GM06990 (cell line): ENCODE measurements around the gene COBLL1.

Experiments used
- DNase-seq: peaks from one replicate; pipeline ENCODE4 v3.0.0-alpha.2; 2011; ENCODE audit not compliant: insufficient read length; ENCODE audit errors: extremely low read depth
- H3K27me3 ChIP-seq: replicated peaks from 2 replicates; pipeline ENCODE4 v1.6.0; 2011; ENCODE audit warnings: low read length; ENCODE audit not compliant: control insufficient read depth, insufficient read depth
- H3K36me3 ChIP-seq: 2 replicates; pipeline ENCODE4 v1.5.1; 2011; ENCODE audit warnings: low read length; ENCODE audit not compliant: control insufficient read depth, insufficient read depth
- H3K4me3 ChIP-seq: replicated peaks from 2 replicates; pipeline ENCODE4 v1.5.1; 2011; ENCODE audit warnings: low read depth, mild to moderate bottlenecking, control low read depth, low read length
- TF ChIP-seq, protein P1 (sequence below): IDR thresholded peaks from 2 replicates; pipeline ENCODE4 v1.5.1; 2011; ENCODE audit warnings: low read length, control low read depth, mild to moderate bottlenecking, inconsistent platforms; ENCODE audit not compliant: insufficient read depth, poor library complexity, severe bottlenecking

The COBLL1 gene, protein sequence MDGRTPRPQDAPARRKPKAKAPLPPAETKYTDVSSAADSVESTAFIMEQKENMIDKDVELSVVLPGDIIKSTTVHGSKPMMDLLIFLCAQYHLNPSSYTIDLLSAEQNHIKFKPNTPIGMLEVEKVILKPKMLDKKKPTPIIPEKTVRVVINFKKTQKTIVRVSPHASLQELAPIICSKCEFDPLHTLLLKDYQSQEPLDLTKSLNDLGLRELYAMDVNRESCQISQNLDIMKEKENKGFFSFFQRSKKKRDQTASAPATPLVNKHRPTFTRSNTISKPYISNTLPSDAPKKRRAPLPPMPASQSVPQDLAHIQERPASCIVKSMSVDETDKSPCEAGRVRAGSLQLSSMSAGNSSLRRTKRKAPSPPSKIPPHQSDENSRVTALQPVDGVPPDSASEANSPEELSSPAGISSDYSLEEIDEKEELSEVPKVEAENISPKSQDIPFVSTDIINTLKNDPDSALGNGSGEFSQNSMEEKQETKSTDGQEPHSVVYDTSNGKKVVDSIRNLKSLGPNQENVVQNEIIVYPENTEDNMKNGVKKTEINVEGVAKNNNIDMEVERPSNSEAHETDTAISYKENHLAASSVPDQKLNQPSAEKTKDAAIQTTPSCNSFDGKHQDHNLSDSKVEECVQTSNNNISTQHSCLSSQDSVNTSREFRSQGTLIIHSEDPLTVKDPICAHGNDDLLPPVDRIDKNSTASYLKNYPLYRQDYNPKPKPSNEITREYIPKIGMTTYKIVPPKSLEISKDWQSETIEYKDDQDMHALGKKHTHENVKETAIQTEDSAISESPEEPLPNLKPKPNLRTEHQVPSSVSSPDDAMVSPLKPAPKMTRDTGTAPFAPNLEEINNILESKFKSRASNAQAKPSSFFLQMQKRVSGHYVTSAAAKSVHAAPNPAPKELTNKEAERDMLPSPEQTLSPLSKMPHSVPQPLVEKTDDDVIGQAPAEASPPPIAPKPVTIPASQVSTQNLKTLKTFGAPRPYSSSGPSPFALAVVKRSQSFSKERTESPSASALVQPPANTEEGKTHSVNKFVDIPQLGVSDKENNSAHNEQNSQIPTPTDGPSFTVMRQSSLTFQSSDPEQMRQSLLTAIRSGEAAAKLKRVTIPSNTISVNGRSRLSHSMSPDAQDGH

DNA sequence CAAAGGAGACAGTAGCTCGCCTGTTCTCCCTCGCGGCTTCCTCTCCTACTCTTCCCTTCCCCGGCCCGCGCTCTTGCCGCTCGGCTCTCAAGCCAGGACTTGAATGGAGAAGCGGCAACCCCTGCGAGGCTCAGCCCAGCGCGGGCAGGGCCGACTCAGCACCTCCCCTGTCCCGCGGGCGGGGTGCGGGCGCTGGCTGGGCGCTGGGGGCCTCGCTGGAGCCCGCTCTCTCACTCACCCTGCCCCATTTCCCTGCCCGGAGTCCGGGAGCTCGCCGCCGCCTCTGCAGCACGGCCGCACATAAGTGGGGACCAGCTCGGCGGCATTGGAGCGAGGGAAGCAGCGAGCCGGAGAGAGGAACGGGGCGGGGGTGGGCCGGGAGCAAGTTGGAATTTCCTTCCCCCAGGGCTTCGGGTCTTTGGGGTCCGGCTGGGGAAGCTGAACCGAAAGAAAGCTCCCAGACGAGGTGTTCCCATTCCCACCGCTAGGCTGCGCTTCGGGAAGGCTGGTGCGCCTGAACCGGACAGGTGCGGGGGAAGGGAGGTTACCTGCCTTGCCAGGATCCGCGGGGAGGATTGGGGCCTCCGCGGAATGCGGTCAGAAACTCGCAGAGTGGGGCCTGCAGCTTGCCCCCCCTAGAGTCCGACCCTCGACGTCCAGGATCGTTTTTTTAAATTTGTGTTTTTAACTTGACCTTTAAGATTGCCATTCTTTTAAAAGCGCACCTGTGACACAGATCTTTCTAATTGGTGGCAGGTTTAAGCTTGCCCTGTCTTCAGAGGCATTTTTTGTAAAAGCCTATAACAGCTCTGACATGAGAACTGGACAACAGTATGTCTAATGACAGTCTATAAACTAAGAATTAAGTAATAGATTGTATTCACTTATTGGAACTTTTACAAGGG, at the start of gene COBLL1:
COBLL1 (minus strand) TSS at position 105 of the 905 bp plus-strand sequence. CDS start 627 bp downstream, outside the sequence.
- H3K4me3 ChIP-seq, result peak within 1 kb of the TSS; percentile 57
- no peaks in the 10 kb centered on the region for H3K36me3 ChIP-seq
- H3K27me3 ChIP-seq, result peaks cover 3% of the 10 kb centered on the region
- TF ChIP-seq, protein P1, sequence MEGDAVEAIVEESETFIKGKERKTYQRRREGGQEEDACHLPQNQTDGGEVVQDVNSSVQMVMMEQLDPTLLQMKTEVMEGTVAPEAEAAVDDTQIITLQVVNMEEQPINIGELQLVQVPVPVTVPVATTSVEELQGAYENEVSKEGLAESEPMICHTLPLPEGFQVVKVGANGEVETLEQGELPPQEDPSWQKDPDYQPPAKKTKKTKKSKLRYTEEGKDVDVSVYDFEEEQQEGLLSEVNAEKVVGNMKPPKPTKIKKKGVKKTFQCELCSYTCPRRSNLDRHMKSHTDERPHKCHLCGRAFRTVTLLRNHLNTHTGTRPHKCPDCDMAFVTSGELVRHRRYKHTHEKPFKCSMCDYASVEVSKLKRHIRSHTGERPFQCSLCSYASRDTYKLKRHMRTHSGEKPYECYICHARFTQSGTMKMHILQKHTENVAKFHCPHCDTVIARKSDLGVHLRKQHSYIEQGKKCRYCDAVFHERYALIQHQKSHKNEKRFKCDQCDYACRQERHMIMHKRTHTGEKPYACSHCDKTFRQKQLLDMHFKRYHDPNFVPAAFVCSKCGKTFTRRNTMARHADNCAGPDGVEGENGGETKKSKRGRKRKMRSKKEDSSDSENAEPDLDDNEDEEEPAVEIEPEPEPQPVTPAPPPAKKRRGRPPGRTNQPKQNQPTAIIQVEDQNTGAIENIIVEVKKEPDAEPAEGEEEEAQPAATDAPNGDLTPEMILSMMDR, result peak; percentile 75
- peak; percentile 28 for DNase-seq

DNA sequence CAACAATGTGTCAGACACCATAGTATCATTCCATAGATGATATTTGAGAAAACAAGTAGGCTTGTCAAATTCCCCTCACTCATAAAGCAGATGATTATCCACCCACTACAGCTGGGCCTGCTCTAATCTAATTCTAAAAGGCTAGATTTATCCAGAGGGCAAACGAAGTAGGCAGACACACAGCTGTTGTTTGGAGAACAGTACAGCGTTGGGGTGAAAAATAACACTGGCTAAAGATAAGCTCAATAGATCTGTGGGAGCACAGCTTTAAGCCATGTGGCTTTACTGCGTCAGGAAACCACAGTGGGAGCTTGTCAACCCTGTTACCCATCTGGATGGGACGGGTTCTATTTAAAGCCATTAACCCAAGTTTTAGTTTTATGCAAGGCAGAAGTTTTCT, 48.9 kb upstream of the COBLL1 start:
- Histone ChIP-seq H3K27me3 (no peaks in the 10 kb centered on the region), H3K4me3 (no peak overlapping the region), H3K36me3 (no peaks in the 10 kb centered on the region)
- no peak for DNase-seq
- TF ChIP-seq, protein P1, result no peak

DNA sequence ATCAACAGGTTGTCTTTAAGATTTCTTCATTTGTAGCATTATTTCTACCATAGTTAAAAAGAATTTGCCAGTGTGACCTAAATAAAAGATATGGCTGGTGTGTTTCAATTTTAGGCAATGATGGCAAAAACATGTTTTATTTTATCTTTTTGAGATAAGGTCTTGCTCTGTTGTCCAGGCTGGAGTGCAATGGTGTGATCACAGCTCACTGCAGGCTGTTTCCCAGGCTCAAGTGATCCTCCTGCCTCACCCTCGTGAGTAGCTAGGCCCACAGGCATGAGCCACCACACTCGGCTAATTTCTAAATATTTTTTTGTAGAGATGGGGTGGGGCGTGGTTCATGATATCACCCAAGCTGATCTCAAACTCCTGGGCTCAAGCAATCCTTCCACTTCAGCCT, 47.0 kb upstream of the COBLL1 start:
- no peaks in the 10 kb centered on the region for H3K27me3 ChIP-seq
- TF ChIP-seq, protein P1, result no peak
- DNase-seq, result no peak
- H3K36me3 ChIP-seq, result no peaks in the 10 kb centered on the region
- H3K4me3 ChIP-seq, result no peak overlapping the region

DNA sequence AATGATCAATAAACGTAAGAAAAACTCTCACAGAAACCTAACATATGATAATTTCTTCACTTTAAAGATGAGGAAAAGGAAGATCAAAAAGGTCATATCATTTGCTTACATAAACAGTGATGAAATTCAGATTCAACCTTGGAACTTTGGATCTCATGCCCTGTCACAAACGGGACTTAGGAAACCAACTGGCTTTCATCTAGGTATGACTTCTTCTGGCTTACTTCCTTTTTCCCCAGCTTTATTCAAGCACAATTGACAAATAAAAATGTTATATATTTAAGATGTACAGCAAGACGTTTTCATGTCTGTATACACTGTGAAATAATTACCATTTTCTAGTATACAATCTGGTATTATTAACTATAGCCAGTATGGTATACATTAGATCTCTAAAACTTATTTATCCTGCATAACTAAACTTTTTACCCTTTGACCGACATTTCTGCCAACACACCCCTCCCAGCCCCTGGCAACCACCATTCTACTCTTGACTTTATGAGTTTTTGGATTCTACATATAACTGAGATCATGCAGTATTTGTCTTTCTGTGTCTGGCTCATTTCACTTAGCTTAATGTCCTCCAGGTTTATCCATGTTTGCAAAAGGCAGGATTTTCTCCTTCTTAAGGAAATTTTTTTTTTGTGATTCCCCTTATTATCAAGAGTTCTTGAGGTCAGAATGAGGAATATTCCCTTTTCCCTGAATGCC, 46.0 kb upstream of the COBLL1 start:
- Histone ChIP-seq H3K27me3 (no peaks in the 10 kb centered on the region), H3K4me3 (no peak overlapping the region), H3K36me3 (no peaks in the 10 kb centered on the region)
- no peak for DNase-seq
- TF ChIP-seq, protein P1, result no peak
